K562 (cell line): Measurements from ENCODE around the gene SLC38A2. TPM values are rescaled to one million over a fixed set of nuclear protein-coding genes. Genes with fewer than 3 reads are reported as not detected.
A peak's percentile ranks its signal among the peaks of the same experiment; 100 is the strongest.

Experiments
- HSF4 ChIP-seq: fragments of 250-450 bp; sonication (Bioruptor Pico); IDR thresholded peaks from 2 replicates; pipeline ENCODE4 v2.1.2; 2022; ENCODE audit warnings: mild to moderate bottlenecking, moderate library complexity, borderline replicate concordance
- IFI16 ChIP-seq: fragments of 250-450 bp; sonication (Bioruptor Pico); IDR thresholded peaks from 2 replicates; pipeline ENCODE4 v2.1.2; 2022; ENCODE audit warnings: mild to moderate bottlenecking, inconsistent platforms
- L3MBTL2 ChIP-seq: fragments of 450-650 bp; IDR thresholded peaks from 2 replicates; pipeline ENCODE4 v1.6.1; 2016; ENCODE audit warnings: mild to moderate bottlenecking, moderate library complexity
- PHF20 ChIP-seq: fragments of 450-650 bp; IDR thresholded peaks from 2 replicates; pipeline ENCODE4 v1.6.1; 2018; ENCODE audit not compliant: partially characterized antibody
- POLR2AphosphoS2 ChIP-seq: IDR thresholded peaks from 2 replicates; pipeline ENCODE4 v1.6.1; 2012; ENCODE audit warnings: low read length, improper control_type of control experiment
- RBM14 ChIP-seq: fragments of 200-400 bp; formaldehyde crosslinking; IDR thresholded peaks from 2 replicates; pipeline ENCODE4 v1.6.1; 2018; ENCODE audit warnings: low read depth, mild to moderate bottlenecking, low read length, moderate library complexity, borderline replicate concordance; ENCODE audit not compliant: insufficient read depth
- SRF ChIP-seq, 2 experiments: fragments of 250-450, 450-650 bp in 1 of 2; sonication (Bioruptor Pico) in 1 of 2; sonication (generic) in 1 of 2; formaldehyde crosslinking; IDR thresholded peaks; 2 replicates each; pipeline versions ENCODE4 v1.5.0 to v1.5.1; 2020 to 2022; ENCODE audit warnings: mild to moderate bottlenecking in 1 of 2, missing genetic modification reagents in 1 of 2
- ZNF239 ChIP-seq: fragments of 250-450 bp; sonication (Bioruptor Pico); IDR thresholded peaks from 2 replicates; pipeline ENCODE4 v1.4.0; 2020; ENCODE audit warnings: mild to moderate bottlenecking
- ZNF695 ChIP-seq: fragments of 450-650 bp; formaldehyde crosslinking; IDR thresholded peaks from 2 replicates; pipeline ENCODE4 v1.4.0; 2020; ENCODE audit warnings: mild to moderate bottlenecking, moderate library complexity
- polyA plus RNA-seq, 8 experiments: library from polyadenylated mRNA; depleted of rRNA in 4 of 8; stranded (reverse) in 5 of 8; unstranded in 3 of 8; fragments of >200 nt; fragmentation: Nextera tagmentation in 2 of 8; fragmentation: Illumina TruSeq in 1 of 8; extraction: Ambion mirVana in 2 of 8; extraction: Trizol in 1 of 8; gene quantifications; 2 replicates each; pipeline versions ENCODE4 v1.2.1 to v1.2.3, GENCODE V29; 2011 to 2014; ENCODE audit warnings: inconsistent platforms in 1 of 8, missing spikeins in 1 of 8
- total RNA-seq, 7 experiments: library from RNA; depleted of rRNA in 6 of 7; stranded (reverse); fragments of >200 nt in 6 of 7; fragmentation: Illumina TruSeq in 2 of 7; extraction: Trizol in 2 of 7; gene quantifications; 2 replicates each; pipeline versions ENCODE4 v1.2.1 to v1.2.3, GENCODE V29; 2011 to 2021; ENCODE audit warnings: low replicate concordance in 1 of 7
- TF ChIP-seq, protein P1 (sequence below): fragments of 450-650 bp; IDR thresholded peaks from 2 replicates; pipeline ENCODE4 v1.7.0; 2016; ENCODE audit warnings: borderline replicate concordance
- TF ChIP-seq, protein P2 (sequence below), 2 experiments: fragments of 450-650 bp; formaldehyde crosslinking in 1 of 2; IDR thresholded peaks; 2 replicates each; pipeline versions ENCODE4 v1.4.0 to v1.6.1; 2014 to 2020; ENCODE audit warnings: mild to moderate bottlenecking in 2 of 2, borderline replicate concordance in 1 of 2, low read depth in 1 of 2

SLC38A2 gene
- total and polyA plus RNA-seq, 9 of the 15 experiments (the other 6 are each of a cell fraction or from before 2014, with no cell fraction given), result 98.7 to 292 (median 143) TPM

DNA sequence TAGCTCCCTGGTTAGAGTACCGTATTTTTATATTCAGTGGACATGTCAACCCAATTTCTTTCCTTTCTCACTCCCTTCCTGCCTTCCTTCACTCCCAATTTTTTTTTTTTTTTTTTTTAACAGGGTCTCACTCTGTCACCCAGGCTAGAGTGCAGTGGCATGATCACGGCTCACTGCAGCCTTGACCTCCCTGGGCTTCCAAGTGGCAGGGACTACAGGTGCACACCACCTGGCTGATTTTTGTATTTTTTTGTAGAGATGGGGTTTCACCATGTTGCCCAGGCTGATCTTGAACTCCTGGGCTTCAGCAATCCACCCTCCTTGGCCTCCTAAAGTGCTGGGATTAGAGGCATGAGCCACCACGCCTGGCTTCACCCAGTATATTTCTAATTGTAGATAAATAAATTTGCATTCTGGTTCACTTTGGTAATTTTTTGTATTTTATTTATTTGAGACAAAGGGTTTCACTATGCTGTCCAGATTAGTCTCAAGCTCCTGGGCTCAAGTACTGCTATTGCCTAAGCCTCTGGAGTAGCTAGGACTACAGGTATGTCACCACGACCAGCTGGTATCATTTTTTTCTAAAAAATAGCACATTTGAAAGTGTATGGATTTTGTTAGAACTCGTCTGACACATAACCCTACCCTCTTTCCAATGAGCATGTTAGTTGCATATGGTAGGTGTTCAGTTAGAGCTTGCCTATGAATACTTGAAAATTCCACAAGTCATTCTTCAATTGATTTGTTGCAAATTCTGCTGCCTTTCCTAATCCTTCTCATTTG is 15.7 kb downstream of the SLC38A2 start (continued):
- no peak for TF ChIP-seq PHF20
- TF ChIP-seq POLR2AphosphoS2, result no peak
- no peak for TF ChIP-seq ZNF695
- no peak for TF ChIP-seq IFI16 (CRISPR knock-in tag)
- no peak for TF ChIP-seq RBM14
- TF ChIP-seq SRF (CRISPR knock-in tag; IDR thresholded peaks at IDR 0.05), result no peak
- TF ChIP-seq, protein P1, sequence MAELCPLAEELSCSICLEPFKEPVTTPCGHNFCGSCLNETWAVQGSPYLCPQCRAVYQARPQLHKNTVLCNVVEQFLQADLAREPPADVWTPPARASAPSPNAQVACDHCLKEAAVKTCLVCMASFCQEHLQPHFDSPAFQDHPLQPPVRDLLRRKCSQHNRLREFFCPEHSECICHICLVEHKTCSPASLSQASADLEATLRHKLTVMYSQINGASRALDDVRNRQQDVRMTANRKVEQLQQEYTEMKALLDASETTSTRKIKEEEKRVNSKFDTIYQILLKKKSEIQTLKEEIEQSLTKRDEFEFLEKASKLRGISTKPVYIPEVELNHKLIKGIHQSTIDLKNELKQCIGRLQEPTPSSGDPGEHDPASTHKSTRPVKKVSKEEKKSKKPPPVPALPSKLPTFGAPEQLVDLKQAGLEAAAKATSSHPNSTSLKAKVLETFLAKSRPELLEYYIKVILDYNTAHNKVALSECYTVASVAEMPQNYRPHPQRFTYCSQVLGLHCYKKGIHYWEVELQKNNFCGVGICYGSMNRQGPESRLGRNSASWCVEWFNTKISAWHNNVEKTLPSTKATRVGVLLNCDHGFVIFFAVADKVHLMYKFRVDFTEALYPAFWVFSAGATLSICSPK, result no peak
- no peak for TF ChIP-seq ZNF239
- TF ChIP-seq, protein P2, sequence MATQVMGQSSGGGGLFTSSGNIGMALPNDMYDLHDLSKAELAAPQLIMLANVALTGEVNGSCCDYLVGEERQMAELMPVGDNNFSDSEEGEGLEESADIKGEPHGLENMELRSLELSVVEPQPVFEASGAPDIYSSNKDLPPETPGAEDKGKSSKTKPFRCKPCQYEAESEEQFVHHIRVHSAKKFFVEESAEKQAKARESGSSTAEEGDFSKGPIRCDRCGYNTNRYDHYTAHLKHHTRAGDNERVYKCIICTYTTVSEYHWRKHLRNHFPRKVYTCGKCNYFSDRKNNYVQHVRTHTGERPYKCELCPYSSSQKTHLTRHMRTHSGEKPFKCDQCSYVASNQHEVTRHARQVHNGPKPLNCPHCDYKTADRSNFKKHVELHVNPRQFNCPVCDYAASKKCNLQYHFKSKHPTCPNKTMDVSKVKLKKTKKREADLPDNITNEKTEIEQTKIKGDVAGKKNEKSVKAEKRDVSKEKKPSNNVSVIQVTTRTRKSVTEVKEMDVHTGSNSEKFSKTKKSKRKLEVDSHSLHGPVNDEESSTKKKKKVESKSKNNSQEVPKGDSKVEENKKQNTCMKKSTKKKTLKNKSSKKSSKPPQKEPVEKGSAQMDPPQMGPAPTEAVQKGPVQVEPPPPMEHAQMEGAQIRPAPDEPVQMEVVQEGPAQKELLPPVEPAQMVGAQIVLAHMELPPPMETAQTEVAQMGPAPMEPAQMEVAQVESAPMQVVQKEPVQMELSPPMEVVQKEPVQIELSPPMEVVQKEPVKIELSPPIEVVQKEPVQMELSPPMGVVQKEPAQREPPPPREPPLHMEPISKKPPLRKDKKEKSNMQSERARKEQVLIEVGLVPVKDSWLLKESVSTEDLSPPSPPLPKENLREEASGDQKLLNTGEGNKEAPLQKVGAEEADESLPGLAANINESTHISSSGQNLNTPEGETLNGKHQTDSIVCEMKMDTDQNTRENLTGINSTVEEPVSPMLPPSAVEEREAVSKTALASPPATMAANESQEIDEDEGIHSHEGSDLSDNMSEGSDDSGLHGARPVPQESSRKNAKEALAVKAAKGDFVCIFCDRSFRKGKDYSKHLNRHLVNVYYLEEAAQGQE (IDR thresholded peaks at IDR 0.05; ENCODE audit: borderline replicate concordance), result no peak
- TF ChIP-seq, protein P2 (CRISPR knock-in tag; IDR thresholded peaks at IDR 0.05; ENCODE audit: low read depth), result no peak
- TF ChIP-seq HSF4 (CRISPR knock-in tag), result no peak
- TF ChIP-seq L3MBTL2, result 0 out of 2 replicates have a peak, but pooled peaks have one; percentile 5
